H1 (cell line): ENCODE data around the gene CFAP61. TPM values are rescaled to one million over a fixed set of nuclear protein-coding genes. Genes with fewer than 3 reads are reported as not detected.

Source experiments
- BRCA1 ChIP-seq: IDR thresholded peaks from 2 replicates; pipeline ENCODE4 v1.6.1; 2012; ENCODE audit warnings: low read depth, low read length, improper control_type of control experiment
- GTF2F1 ChIP-seq: IDR thresholded peaks from 2 replicates; pipeline ENCODE4 v1.6.1; 2012; ENCODE audit warnings: low read depth, low read length, improper control_type of control experiment, borderline replicate concordance
- KDM5A ChIP-seq: fragments of 200-600 bp; IDR thresholded peaks from 2 replicates; pipeline ENCODE4 v1.7.1; 2012; ENCODE audit warnings: mild to moderate bottlenecking, low read length, inconsistent platforms, mixed read lengths
- RBBP5 ChIP-seq: IDR thresholded peaks from 2 replicates; pipeline ENCODE4 v1.7.1; 2012; ENCODE audit warnings: low read depth, mild to moderate bottlenecking, inconsistent platforms, low read length, moderate library complexity, borderline replicate concordance
- RNF2 ChIP-seq: fragments of 200-900, 300-1000 bp; sonication (generic); IDR thresholded peaks from 2 replicates; pipeline ENCODE4 v1.7.1; 2016; ENCODE audit warnings: borderline replicate concordance, low read depth, mild to moderate bottlenecking, antibody characterized with exemption, low read length; ENCODE audit not compliant: poor library complexity, severe bottlenecking; ENCODE audit errors: missing control alignments
- SUZ12 ChIP-seq: fragments of 200-600 bp; sonication (generic); IDR thresholded peaks from 2 replicates; pipeline ENCODE4 v1.6.1; 2012; ENCODE audit warnings: mild to moderate bottlenecking, inconsistent platforms, low read length, moderate library complexity, mixed read lengths
- TAF7 ChIP-seq: optimal IDR thresholded peaks from 2 replicates; pipeline ENCODE3; 2011; ENCODE audit warnings: low read depth, mild to moderate bottlenecking, inconsistent platforms, low read length, moderate library complexity, borderline replicate concordance
- polyA plus RNA-seq, 7 experiments: library from polyadenylated mRNA; depleted of rRNA in 3 of 7; stranded (reverse) in 5 of 7; unstranded in 2 of 7; fragments of >200 nt in 5 of 7; fragments of 200-250 nt in 2 of 7; gene quantifications; 1 replicate in 5 of 7; 2 replicates in 1 of 7; 4 replicates in 1 of 7; pipeline versions ENCODE4 v1.2.1 to v1.2.3, GENCODE V29; 2011 to 2013; ENCODE audit warnings: missing spikeins in 2 of 7, mixed read lengths in 2 of 7
- total RNA-seq: library from RNA; stranded (reverse); fragmentation: NEBNext Ultra II Directional; extraction: Animal tissue kit (Norgen Biotek cat#: 25700); gene quantifications from 2 replicates; pipeline ENCODE4 v1.2.1, GENCODE V29; 2021
- TF ChIP-seq, protein P1 (sequence below): fragments of 300-600 bp; sonication (generic); IDR thresholded peaks from 2 replicates; pipeline ENCODE4 v1.7.1; 2012; ENCODE audit warnings: low read length, moderate library complexity, mild to moderate bottlenecking, inconsistent platforms; ENCODE audit not compliant: insufficient replicate concordance
- TF ChIP-seq, protein P2 (sequence below): IDR thresholded peaks from 2 replicates; pipeline ENCODE4 v1.6.1; 2011; ENCODE audit warnings: low read length, improper control_type of control experiment

Gene CFAP61
- total and polyA plus RNA-seq, 2 of the 8 experiments (the other 6 are each of a cell fraction or from before 2014, with no cell fraction given) = 0.29 to 0.61 TPM

DNA sequence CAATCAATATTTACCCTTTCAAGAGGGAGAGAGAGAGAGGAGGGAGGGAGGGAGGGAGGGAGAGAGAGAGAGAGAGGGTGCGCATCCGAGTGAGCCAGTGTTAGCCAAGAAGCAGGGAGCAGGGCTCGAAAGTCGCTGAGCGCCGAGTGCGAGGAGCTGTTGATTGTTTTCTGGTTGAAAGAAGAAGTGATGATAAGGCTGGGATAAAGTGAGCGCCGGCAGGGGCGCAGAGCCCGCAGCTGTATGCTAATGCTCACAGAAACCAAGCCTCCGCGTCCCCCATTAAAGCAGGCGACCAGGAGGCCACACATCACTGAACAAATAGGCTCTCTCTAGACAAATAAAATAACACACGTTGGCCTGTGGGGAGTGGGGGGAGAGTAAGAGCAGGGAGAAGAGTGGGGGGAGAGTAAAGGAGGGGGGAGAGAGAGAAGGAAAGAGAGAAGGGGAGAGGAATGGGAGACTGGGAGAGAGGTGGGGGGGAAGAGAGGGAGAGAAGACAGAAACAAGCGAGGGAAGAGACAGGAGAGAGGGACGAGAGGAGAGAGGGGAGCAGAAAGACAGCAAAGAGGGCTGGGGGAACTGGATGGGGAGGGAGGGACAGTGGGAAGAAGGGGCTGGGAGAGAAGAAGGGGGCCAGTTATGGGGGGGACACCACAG is 310.6 kb downstream of the CFAP61 start (continued):
- TF ChIP-seq, protein P1, sequence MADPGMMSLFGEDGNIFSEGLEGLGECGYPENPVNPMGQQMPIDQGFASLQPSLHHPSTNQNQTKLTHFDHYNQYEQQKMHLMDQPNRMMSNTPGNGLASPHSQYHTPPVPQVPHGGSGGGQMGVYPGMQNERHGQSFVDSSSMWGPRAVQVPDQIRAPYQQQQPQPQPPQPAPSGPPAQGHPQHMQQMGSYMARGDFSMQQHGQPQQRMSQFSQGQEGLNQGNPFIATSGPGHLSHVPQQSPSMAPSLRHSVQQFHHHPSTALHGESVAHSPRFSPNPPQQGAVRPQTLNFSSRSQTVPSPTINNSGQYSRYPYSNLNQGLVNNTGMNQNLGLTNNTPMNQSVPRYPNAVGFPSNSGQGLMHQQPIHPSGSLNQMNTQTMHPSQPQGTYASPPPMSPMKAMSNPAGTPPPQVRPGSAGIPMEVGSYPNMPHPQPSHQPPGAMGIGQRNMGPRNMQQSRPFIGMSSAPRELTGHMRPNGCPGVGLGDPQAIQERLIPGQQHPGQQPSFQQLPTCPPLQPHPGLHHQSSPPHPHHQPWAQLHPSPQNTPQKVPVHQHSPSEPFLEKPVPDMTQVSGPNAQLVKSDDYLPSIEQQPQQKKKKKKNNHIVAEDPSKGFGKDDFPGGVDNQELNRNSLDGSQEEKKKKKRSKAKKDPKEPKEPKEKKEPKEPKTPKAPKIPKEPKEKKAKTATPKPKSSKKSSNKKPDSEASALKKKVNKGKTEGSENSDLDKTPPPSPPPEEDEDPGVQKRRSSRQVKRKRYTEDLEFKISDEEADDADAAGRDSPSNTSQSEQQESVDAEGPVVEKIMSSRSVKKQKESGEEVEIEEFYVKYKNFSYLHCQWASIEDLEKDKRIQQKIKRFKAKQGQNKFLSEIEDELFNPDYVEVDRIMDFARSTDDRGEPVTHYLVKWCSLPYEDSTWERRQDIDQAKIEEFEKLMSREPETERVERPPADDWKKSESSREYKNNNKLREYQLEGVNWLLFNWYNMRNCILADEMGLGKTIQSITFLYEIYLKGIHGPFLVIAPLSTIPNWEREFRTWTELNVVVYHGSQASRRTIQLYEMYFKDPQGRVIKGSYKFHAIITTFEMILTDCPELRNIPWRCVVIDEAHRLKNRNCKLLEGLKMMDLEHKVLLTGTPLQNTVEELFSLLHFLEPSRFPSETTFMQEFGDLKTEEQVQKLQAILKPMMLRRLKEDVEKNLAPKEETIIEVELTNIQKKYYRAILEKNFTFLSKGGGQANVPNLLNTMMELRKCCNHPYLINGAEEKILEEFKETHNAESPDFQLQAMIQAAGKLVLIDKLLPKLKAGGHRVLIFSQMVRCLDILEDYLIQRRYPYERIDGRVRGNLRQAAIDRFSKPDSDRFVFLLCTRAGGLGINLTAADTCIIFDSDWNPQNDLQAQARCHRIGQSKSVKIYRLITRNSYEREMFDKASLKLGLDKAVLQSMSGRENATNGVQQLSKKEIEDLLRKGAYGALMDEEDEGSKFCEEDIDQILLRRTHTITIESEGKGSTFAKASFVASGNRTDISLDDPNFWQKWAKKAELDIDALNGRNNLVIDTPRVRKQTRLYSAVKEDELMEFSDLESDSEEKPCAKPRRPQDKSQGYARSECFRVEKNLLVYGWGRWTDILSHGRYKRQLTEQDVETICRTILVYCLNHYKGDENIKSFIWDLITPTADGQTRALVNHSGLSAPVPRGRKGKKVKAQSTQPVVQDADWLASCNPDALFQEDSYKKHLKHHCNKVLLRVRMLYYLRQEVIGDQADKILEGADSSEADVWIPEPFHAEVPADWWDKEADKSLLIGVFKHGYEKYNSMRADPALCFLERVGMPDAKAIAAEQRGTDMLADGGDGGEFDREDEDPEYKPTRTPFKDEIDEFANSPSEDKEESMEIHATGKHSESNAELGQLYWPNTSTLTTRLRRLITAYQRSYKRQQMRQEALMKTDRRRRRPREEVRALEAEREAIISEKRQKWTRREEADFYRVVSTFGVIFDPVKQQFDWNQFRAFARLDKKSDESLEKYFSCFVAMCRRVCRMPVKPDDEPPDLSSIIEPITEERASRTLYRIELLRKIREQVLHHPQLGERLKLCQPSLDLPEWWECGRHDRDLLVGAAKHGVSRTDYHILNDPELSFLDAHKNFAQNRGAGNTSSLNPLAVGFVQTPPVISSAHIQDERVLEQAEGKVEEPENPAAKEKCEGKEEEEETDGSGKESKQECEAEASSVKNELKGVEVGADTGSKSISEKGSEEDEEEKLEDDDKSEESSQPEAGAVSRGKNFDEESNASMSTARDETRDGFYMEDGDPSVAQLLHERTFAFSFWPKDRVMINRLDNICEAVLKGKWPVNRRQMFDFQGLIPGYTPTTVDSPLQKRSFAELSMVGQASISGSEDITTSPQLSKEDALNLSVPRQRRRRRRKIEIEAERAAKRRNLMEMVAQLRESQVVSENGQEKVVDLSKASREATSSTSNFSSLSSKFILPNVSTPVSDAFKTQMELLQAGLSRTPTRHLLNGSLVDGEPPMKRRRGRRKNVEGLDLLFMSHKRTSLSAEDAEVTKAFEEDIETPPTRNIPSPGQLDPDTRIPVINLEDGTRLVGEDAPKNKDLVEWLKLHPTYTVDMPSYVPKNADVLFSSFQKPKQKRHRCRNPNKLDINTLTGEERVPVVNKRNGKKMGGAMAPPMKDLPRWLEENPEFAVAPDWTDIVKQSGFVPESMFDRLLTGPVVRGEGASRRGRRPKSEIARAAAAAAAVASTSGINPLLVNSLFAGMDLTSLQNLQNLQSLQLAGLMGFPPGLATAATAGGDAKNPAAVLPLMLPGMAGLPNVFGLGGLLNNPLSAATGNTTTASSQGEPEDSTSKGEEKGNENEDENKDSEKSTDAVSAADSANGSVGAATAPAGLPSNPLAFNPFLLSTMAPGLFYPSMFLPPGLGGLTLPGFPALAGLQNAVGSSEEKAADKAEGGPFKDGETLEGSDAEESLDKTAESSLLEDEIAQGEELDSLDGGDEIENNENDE = no peak
- TF ChIP-seq TAF7 (no peak), GTF2F1 (no peak), BRCA1 (no peak), SUZ12 (no peak), KDM5A (no peak), RBBP5 (0 out of 2 replicates have a peak, but pooled peaks have one; percentile 55), RNF2 (no peak)
- TF ChIP-seq, protein P2, sequence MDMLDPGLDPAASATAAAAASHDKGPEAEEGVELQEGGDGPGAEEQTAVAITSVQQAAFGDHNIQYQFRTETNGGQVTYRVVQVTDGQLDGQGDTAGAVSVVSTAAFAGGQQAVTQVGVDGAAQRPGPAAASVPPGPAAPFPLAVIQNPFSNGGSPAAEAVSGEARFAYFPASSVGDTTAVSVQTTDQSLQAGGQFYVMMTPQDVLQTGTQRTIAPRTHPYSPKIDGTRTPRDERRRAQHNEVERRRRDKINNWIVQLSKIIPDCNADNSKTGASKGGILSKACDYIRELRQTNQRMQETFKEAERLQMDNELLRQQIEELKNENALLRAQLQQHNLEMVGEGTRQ = no peak
